ENCODE measurements around the gene SYT15.
"Not testable (repeated sequence)": the region's sequence is repeated elsewhere in the genome, so short reads cannot be mapped to it uniquely, and the experiment has no call there.

GRCh38 chr10:46600516-46600915, 21.6 kb downstream of the SYT15 start:
- TF ChIP-seq, protein P1, sequence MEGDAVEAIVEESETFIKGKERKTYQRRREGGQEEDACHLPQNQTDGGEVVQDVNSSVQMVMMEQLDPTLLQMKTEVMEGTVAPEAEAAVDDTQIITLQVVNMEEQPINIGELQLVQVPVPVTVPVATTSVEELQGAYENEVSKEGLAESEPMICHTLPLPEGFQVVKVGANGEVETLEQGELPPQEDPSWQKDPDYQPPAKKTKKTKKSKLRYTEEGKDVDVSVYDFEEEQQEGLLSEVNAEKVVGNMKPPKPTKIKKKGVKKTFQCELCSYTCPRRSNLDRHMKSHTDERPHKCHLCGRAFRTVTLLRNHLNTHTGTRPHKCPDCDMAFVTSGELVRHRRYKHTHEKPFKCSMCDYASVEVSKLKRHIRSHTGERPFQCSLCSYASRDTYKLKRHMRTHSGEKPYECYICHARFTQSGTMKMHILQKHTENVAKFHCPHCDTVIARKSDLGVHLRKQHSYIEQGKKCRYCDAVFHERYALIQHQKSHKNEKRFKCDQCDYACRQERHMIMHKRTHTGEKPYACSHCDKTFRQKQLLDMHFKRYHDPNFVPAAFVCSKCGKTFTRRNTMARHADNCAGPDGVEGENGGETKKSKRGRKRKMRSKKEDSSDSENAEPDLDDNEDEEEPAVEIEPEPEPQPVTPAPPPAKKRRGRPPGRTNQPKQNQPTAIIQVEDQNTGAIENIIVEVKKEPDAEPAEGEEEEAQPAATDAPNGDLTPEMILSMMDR (IDR thresholded peaks at IDR 0.05), result not testable (repeated sequence)
- TF ChIP-seq POLR2A (IDR thresholded peaks at IDR 0.05), result not testable (repeated sequence)
